ENCODE data around the gene ABHD12.
"Not testable (repeated sequence)": the region's sequence is repeated elsewhere in the genome, so short reads cannot be mapped to it uniquely, and the experiment has no call there.

ABHD12 gene

GRCh38 chr20:25390538-25391528 is at the start of gene ABHD12:
Gene ABHD12, minus strand, starts transcription at chr20:25390835. Its CDS starts 132 bp downstream, at chr20:25390703.
- peak; percentile 93 for DNase-seq (ENCODE audit: low spot score)

- DNase-seq (ENCODE audit: low spot score): no peak
Observed at GRCh38 chr20:25439328-25439727, 48.7 kb upstream of the ABHD12 start.

GRCh38 chr20:25437153-25437581 is 46.5 kb upstream of the ABHD12 start:
- DNase-seq (ENCODE audit: low spot score): no peak

- DNase-seq (ENCODE audit: low spot score): no peak
Observed at GRCh38 chr20:25424536-25424935, 33.9 kb upstream of the ABHD12 start.

GRCh38 chr20:25422032-25422431 is 31.4 kb upstream of the ABHD12 start:
- no peak for DNase-seq (ENCODE audit: low spot score)

- no peak for DNase-seq (ENCODE audit: low spot score)
Observed at GRCh38 chr20:25421102-25421501, 30.5 kb upstream of the ABHD12 start.

- no peak for DNase-seq (ENCODE audit: low spot score)
Observed at GRCh38 chr20:25418776-25419175, 28.1 kb upstream of the ABHD12 start.

GRCh38 chr20:25408890-25409289 is 18.3 kb upstream of the ABHD12 start:
- DNase-seq (ENCODE audit: low spot score): no peak

GRCh38 chr20:25408170-25408547 is 17.5 kb upstream of the ABHD12 start:
- DNase-seq (ENCODE audit: low spot score): no peak

- peak; percentile 78 for DNase-seq (ENCODE audit: low spot score)
Observed at GRCh38 chr20:25407311-25408169, 16.9 kb upstream of the ABHD12 start, which contains the start of gene GINS1. Gene GINS1, plus strand, starts transcription at chr20:25407673. Its CDS starts 148 bp downstream, at chr20:25407821.

GRCh38 chr20:25402583-25402982 is 11.9 kb upstream of the ABHD12 start:
- no peak for DNase-seq (ENCODE audit: low spot score)

- not testable (repeated sequence) for DNase-seq (ENCODE audit: low spot score)
Observed at GRCh38 chr20:25400291-25400732, 9.7 kb upstream of the ABHD12 start.

GRCh38 chr20:25399037-25399430 is 8.4 kb upstream of the ABHD12 start:
- DNase-seq (ENCODE audit: low spot score): peak; percentile 58

- DNase-seq (ENCODE audit: low spot score): no peak
Observed at GRCh38 chr20:25398376-25399036, 7.9 kb upstream of the ABHD12 start.

- no peak for DNase-seq (ENCODE audit: low spot score)
Observed at GRCh38 chr20:25397821-25398220, 7.2 kb upstream of the ABHD12 start.

- DNase-seq (ENCODE audit: low spot score): no peak
Observed at GRCh38 chr20:25397096-25397495, 6.5 kb upstream of the ABHD12 start.

GRCh38 chr20:25394996-25395395 is 4.4 kb upstream of the ABHD12 start:
- no peak for DNase-seq (ENCODE audit: low spot score)

GRCh38 chr20:25394276-25394675 is 3.6 kb upstream of the ABHD12 start:
- no peak for DNase-seq (ENCODE audit: low spot score)

- DNase-seq (ENCODE audit: low spot score): no peak
Observed at GRCh38 chr20:25389858-25390537, 637 bp downstream of the ABHD12 start.

- no peak for DNase-seq (ENCODE audit: low spot score)
Observed at GRCh38 chr20:25389401-25389857, 1.2 kb downstream of the ABHD12 start.

GRCh38 chr20:25382704-25383370 is 7.8 kb downstream of the ABHD12 start:
- no peak for DNase-seq (ENCODE audit: low spot score)
